Mesenteric fat pad (tissue), 1 donor: ENCODE data around the gene PLCD4. TPM values are rescaled to one million over a fixed set of nuclear protein-coding genes. Genes with fewer than 3 reads are reported as not detected.

Source experiments
- DNase-seq: peaks from one replicate; pipeline ENCODE4 v3.0.0-alpha.2; 2020; ENCODE audit warnings: low spot score
- total RNA-seq: library from RNA; stranded (reverse); fragmentation: NEBNext Ultra II Directional; extraction: Animal tissue kit (Norgen Biotek cat#: 25700); gene quantifications from one replicate; pipeline ENCODE4 v1.2.1, GENCODE V29; 2021
- donor health status: DM: yes; HTN: yes; CAD: no.

The PLCD4 gene
- total RNA-seq, 1 donor from 2014 or later: 1.0 TPM

DNA sequence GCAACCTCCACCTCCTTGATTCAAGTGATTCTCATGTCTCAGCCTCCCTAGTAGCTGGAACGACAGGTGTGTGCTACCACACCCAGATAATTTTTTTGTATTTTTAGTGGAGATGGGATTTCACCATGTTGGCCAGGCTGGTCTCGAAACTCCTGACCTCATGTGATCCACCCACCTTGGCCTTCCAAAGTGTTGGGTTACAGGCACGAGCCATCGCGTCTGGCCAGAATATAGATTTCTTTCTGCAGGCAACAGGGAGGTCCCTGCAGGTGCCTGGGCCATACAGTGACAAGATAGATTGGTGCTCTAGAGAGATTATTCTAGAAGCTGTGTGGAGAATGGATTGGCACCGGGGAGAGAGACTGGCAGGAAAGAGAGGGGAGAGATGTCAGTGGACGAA, 13.3 kb downstream of the PLCD4 start:
- DNase-seq: no peak

- no peak for DNase-seq
Observed at GRCh38 chr2:218622606-218623365, 15.1 kb downstream of the PLCD4 start.

GRCh38 chr2:218623366-218623705, 15.6 kb downstream of the PLCD4 start:
- no peak for DNase-seq

GRCh38 chr2:218626369-218626768, 18.7 kb downstream of the PLCD4 start:
- no peak for DNase-seq

DNA sequence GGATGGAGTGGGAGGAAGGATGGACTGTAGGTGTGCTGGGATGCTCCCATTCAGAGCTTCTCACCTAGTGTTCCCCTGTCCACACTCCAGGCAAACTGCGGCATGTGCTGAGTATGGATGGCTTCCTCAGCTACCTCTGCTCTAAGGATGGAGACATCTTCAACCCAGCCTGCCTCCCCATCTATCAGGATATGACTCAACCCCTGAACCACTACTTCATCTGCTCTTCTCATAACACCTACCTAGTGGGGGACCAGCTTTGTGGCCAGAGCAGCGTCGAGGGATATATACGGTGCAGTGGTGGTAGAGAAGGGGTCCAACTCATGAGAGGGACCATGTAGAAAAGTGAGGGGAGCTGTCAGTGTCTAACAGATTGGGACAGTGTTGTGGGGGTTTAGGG, 20.2 kb downstream of the PLCD4 start:
- DNase-seq: no peak

- no peak for DNase-seq
Observed at GRCh38 chr2:218631837-218632236, 24.1 kb downstream of the PLCD4 start.

- DNase-seq: no peak
Observed at GRCh38 chr2:218635719-218636118, 28.0 kb downstream of the PLCD4 start.

- no peak for DNase-seq
Observed at GRCh38 chr2:218638372-218638771, 30.7 kb downstream of the PLCD4 start.

DNA sequence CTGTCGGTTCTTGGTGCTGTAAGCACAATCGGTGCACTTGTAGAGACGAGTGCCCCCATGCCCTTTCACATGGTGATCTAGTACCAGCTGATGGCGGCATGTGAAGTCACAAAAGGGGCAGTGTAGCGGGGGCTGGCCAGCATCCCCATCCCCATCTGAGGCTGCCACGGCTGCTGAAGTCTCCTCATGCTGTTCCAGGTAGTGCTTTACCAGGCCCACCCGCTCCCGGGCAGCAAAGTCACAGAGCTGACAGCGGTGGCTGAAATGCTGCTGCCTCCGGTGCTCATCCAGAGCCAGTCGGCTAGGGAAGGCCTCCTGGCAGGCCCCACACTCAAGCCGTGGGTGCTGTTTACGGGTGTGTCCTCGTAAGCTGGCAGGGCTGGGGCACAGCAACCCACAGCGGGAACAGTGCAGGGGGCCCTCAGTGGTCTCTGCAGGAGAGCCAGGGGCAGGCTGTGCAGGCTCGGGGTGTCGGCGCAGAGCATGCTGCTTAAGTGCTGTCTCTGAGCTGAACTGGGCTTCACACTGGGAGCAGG, 34.5 kb downstream of the PLCD4 start:
- no peak for DNase-seq

DNA sequence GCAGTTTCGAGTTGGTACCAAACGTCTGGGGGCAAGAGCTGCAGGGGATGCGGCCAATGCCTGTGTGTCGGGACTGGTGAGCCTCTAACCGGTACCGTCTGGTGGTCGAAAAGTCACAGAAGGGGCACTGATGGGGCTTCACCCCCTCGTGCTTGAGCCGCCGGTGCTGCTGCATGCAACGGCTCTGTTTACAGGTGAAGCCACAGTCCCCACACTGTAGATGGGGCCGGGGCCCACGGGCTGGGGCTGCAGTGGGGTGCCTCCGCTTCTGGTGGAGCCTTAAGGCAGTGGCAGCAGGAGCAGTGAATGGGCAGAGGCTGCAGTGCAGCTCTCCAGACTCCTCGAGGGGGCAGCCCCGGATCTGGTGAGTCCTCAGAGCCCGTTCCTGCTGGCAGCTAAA, 35.1 kb downstream of the PLCD4 start:
- DNase-seq: no peak

DNA sequence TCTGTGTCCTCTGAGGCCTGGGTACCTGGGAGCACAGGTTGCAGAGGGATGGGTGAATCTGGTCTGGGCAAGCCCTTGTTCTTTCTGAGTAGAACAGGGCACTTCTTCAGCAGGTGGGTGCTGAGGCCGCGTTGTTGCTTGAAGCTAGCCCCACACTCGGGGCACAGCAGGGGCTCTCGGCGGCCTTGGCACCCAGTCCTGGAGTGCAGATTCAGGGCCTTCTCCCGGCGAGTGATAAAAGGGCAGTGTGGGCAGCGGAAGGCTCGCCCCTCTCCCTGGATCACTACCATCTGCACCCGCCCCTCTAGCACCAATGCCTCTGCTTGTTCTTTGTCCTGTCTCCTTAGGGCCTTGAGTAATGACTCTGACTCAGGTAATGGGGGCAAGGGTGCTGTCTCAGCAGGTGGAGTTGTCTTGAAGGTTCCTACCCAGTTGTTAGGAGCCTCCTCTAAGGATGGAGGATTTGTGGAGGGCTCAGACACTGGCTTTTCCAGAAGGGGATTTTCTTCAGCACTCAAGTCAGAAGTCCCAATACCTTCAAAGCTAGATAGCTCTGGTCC, 36.1 kb downstream of the PLCD4 start:
- DNase-seq: no peak

DNA sequence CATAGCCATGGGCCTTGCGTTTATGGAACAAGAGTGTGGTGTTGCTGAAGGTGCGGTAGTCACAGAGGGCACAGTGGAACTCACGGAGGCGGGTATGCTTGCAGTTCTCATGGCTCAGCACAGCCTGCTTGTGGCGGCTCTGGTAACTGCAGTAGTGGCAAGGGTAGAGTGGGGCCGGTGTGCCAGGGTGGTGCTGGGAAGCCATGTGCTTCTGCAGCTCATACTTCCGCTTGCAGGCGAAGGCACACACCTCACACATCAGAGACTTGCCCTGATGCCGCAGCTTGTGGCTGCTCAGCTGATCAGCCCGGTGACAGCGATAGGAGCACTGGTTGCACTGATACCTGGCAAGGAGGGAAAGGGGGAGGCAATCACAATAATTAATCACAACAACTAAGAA, 37.0 kb downstream of the PLCD4 start:
- DNase-seq: no peak

DNA sequence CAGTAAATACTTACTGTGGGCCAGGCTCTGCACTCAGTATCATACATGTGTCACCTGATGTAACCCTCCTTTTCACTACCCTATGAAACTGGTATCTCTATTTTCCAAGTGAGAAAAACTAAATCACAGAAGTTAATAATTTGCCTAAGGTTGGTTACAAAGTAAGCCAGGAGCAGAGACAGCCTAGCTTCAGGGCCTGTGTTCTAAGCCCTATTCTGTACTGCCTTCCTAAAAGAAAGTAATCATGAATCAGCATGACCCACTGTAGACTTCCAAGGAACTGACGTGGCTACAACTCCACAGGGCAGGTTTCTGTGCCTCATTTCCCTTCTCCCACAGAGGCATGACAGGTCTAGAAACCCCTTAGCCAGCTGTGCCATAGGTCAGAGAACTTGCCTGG, 37.4 kb downstream of the PLCD4 start:
- no peak for DNase-seq

- no peak for DNase-seq
Observed at GRCh38 chr2:218648088-218648786, 40.5 kb downstream of the PLCD4 start.

- DNase-seq: no peak
Observed at GRCh38 chr2:218648787-218649100, 41.0 kb downstream of the PLCD4 start.

DNA sequence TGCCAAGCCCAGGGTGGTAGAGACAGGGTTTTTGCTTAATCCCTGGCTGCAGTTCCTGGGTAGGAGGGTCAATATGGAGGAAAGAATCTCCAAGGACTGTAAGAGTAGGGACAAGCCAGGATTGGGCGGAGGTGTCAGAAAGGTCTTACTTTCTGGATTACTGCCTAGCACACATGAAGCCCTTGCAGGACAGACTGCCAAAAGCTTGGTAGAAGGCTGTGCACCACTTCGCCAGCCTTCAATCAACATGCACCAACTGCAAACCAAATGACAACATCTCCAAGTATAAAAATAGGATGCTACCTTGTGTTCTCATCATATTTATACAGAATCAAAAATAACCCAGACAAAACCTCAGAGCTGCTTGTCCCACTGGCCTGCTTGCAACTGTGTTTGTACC, 48.1 kb downstream of the PLCD4 start:
- DNase-seq: no peak

DNA sequence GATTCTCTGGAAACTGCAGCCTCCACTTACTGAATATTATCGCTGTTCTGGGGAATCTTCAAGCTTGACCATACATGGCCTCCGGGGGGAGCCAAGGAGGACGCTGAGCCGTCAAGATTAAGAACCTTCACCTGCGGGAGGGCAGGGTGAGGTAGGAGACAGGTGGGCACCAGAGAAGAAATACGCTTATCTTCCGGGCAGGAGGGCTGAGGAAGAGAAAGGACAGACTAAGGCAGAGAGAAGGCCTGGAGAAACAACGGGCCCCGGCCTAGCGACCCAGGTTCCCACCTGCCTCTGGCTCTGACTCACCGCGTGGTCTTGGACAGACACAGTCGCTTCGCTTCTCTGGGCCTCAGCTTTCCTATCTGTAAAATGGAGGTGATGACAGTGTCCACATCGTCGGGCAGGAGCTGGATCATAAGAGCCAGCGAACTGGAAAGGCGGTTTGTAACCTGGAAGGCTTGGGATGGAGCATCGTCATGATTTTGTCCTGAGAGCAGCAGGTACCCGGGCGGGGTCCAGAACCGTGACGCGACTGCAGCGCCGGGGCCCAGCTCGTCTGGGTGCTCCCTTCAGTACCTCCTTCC, 51.1 kb downstream of the PLCD4 start:
- DNase-seq: no peak

DNA sequence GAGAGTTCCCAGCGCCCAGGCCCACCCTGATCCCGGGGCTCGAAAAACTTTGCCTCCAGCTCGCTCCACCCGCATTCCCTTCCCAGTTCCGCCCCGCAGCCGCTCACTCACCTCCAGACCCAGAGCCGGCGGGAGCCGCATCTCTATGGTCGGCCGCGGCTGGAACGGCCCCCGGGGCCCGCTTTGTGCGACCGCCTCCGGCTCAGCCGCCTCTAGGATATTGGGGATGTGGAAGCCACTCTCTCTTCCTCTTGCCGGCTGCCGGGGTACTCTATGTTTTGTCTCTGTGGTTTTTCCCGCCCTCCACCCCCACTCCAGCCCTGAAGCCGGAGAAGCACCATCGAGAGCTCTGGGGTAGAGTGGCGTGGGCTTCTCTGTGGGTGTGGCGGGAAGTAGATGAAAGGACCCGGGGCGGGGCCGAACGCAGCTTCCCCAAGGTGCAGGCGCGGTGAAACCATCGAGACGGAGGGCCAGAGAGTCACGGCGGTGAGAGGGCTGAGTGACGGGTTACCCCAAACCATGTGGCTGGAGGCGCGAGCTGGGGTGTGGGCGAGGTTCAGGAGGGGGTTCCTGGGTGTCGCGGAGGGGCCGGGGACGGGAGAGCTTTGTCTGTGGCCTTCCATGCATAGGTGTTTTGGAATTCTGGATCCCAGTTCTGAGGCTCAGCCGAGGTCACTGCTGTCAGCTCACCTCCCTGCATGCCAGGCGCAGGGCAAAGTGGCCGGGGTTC, 51.7 kb downstream of the PLCD4 start, which contains the start of the genes BCS1L and ZNF142:
BCS1L (plus strand) TSS at position 426 of the 730 bp plus-strand sequence. CDS start 1,305 bp downstream, outside the sequence.
ZNF142 (minus strand) TSS at position 366 of the 730 bp plus-strand sequence. CDS start 3,194 bp downstream, outside the sequence.
- peak; percentile 95 for DNase-seq

- no peak for DNase-seq
Observed at GRCh38 chr2:218659988-218660358, 52.3 kb downstream of the PLCD4 start.

- no peak for DNase-seq
Observed at GRCh38 chr2:218662377-218662776, 54.7 kb downstream of the PLCD4 start.

DNA sequence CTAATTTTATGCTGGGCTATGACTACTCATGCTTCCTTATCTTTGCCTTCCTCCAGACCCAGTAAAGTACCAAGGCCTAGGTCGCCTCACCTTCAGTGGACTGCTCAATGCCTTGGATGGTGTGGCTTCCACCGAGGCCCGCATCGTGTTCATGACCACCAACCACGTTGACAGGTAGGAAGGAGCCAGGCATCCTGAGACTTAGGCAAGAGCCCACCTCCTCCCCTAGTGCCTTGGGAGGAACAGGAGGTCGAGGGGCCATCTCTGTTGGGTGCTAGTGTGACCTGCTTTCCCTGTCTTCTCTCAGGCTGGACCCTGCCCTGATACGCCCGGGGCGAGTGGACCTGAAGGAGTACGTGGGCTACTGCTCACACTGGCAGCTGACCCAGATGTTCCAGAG, 55.1 kb downstream of the PLCD4 start:
- no peak for DNase-seq
